Stimulated activated CD4-positive, alpha-beta T cell treated with anti-CD3 and anti-CD28 coated beads, Interleukin-15, amount 100 ng/mL, for 48 hours (primary cell): Measurements from ENCODE around the gene ARPC5.

ENCODE experiments used
- DNase-seq, 2 donors: peaks; one replicate each; pipeline ENCODE4 v3.0.0-alpha.2; 2020; ENCODE audit warnings: low read depth in 2 of 2

Gene ARPC5

DNA sequence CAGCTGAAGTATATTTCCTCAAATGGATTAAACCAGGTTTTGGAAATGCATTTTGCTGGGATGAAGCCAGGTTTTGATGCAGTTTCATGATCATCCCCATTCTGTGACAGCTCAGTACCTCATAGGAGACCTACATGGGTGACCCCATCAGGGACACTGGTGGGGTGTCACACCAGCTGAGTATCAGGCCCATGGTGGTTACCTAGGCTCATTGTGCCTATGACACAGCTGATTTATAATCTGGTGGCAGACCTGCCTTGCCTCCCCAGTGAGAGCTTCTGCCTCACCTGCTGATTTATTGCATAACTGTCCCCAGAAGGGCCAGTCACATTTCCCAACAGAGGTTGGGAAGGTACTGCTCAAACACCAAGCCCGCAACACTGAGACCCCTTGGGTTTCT is 49.1 kb downstream of the ARPC5 start:
- no peak for DNase-seq

DNA sequence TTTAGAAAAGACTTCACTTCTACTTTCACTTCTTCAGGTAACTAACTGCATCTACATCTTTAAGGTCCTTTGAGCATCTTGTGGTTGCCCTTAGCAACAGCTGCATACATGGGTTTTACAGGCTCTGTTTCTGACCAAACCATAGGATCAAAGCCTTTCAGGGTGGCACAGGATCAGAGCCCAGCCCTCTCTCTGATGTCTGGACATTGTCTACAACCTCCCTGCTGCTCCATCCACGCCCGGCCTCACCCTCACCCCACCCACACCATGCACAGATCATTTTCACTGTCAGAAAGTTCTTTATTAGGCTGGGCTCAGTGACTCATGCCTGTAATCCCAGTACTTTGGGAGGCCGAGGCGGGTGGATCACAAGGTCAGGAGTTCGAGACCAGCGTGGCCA is 50.5 kb downstream of the ARPC5 start:
- DNase-seq = no peak

GRCh38 chr1:183584147-183584546 is 51.4 kb downstream of the ARPC5 start:
- no peak for DNase-seq

- no peak for DNase-seq
These were observed 52.1 kb downstream of the ARPC5 start for GRCh38 chr1:183583466-183583865.

- DNase-seq = no peak
These were observed 53.4 kb downstream of the ARPC5 start for GRCh38 chr1:183582021-183582713.

GRCh38 chr1:183580281-183580682 is 55.3 kb downstream of the ARPC5 start:
- DNase-seq = no peak

DNA sequence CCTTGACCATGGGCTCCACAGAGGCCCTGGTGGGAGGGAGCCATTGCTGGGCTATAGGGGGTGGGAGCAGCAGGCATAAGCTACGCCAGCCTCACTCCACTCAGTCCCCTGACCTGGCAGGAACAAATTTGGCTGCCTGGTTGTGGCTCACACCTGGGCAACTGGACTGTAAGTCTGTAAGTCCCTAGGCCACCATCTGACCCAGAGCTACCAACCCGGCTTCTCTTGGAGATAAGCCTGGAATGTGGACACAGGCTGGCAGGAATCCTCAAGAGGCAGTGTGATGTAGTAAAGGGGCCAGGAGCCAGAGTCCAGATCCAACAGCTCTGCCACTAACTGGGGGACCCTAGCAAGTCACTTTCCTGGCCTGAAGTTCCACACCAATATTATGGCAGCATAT is 56.7 kb downstream of the ARPC5 start:
- no peak for DNase-seq

DNA sequence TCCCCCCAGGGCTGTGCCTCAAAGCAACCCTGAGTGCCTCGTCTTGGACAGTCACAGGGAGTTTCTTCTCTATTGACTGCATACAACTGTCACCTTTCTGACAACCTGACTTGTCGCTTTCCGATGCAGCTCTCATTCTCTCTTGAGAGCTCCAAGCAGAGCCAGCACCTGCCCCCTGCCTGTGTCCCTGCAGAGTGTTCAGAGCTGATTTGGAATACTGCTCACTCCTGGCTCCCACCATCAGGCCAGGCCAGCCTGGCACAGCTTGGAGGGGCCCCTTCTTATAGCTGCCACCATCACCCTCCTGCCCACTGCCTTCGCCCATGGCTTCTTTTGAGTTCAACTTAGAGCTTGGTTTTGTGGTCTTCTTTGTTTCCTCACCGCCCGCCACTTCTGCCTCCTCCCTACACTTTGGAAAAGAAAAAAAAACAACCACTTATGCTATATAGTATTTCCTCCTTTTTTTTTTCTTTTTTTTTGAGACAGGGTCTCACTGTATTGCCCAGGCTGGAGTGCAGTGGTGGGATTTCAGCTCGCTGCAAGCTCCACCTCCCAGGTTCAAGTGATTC is 57.6 kb downstream of the ARPC5 start:
- no peak for DNase-seq

DNA sequence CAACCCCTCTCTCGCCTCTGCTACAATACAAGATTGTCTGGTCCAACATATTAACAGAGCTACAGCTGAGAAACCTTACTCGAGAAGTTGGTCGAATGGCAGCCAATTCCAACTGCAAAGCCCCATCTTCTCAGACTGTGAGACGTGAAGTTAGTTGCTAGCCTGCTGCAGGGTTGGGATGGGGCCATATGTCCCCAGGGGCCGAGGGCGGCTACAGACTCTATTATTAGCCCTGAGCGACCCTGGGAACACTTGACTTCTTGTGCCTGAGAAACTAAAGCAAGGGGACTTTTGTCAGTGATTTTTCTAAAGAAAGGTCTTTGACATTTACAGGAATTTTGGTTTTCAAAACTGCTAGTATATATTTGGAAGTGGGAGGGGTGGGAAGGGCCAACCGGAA is 59.0 kb downstream of the ARPC5 start:
- no peak for DNase-seq

DNA sequence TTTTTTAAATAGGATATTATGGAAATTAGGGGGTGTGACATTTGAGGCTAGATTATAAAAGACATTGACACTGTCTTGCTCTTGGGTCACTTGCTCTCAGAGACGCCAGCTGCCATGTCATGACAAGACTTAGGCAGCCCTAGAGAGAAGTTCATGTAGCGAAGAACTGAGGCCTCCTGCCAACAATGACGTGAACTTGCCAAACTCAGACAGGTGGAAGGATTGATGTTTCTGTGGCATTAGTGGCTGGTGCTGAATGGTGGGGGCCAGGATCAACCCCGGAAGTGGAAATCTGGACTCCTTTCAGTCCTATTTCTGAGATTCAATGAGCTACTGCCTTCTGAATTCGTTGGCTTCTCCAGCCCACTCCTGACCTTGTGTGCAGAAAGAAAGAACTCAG is 60.0 kb downstream of the ARPC5 start:
- DNase-seq = no peak

DNA sequence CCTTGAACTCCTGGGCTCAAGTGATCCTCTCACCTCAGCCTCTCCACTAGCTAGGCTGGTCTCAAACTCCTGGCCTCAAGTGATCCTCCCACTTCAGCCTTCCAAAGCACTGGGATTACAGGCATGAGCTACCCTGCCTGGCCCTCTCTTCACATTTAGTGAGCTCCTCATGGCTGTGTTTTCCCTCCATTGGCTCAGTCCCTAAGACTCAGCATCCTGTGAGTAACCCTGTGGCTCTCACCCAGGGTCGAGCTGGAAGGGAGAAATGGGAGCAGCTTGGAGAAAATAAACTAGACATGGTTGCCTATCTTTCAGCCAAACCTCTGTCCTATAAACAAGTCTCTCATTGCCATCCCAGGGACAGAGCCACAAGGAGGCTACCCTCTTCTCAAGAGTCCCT is 62.9 kb downstream of the ARPC5 start:
- no peak for DNase-seq

GRCh38 chr1:183571678-183572268 is 63.8 kb downstream of the ARPC5 start:
- no peak for DNase-seq
